GM12875 (cell line): ENCODE results near the gene FAM50B.

ENCODE experiments used
- H3K4me3 ChIP-seq: one replicate; pipeline ENCODE4 v1.5.1; 2011; ENCODE audit warnings: low read depth, low read length, control low read depth
- TF ChIP-seq, protein P1 (sequence below): IDR thresholded peaks from 2 replicates; pipeline ENCODE4 v1.5.1; 2011; ENCODE audit warnings: low read depth, mild to moderate bottlenecking, control low read depth, inconsistent platforms, low read length, moderate library complexity, borderline replicate concordance; ENCODE audit not compliant: insufficient read depth

Gene FAM50B

DNA sequence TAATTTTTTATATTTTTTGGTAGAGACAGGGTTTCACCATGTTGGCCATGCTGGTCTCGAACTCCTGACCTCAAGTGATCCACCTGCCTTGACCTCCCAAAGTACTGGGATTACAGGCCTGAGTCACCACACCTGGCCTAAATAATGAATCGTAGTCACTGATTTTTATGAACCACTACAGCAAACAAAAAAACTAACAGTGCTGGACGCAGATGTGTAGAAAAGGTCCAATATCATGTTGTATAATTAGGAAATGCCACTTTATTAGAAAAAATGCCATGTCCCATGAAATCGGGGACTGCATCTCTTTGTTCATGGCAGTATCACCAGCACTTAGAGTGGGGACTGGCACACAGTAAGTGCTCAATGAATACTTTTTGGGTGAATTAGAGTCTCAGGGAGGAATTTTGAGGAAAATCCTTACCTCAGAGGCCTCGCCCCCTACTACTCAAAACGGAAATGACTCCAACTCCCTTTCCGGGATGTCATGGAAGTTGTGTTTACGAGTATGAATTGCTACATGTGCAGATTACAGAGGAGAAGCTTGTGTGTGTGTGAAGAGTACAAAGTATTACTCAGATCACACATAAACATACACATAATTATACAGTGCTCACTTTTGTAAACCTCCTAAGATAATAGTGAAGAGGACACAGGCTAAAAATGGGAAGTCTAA lies 43.6 kb upstream of the FAM50B start:
- TF ChIP-seq, protein P1, sequence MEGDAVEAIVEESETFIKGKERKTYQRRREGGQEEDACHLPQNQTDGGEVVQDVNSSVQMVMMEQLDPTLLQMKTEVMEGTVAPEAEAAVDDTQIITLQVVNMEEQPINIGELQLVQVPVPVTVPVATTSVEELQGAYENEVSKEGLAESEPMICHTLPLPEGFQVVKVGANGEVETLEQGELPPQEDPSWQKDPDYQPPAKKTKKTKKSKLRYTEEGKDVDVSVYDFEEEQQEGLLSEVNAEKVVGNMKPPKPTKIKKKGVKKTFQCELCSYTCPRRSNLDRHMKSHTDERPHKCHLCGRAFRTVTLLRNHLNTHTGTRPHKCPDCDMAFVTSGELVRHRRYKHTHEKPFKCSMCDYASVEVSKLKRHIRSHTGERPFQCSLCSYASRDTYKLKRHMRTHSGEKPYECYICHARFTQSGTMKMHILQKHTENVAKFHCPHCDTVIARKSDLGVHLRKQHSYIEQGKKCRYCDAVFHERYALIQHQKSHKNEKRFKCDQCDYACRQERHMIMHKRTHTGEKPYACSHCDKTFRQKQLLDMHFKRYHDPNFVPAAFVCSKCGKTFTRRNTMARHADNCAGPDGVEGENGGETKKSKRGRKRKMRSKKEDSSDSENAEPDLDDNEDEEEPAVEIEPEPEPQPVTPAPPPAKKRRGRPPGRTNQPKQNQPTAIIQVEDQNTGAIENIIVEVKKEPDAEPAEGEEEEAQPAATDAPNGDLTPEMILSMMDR = no peak
- H3K4me3 ChIP-seq = no peak overlapping the region

DNA sequence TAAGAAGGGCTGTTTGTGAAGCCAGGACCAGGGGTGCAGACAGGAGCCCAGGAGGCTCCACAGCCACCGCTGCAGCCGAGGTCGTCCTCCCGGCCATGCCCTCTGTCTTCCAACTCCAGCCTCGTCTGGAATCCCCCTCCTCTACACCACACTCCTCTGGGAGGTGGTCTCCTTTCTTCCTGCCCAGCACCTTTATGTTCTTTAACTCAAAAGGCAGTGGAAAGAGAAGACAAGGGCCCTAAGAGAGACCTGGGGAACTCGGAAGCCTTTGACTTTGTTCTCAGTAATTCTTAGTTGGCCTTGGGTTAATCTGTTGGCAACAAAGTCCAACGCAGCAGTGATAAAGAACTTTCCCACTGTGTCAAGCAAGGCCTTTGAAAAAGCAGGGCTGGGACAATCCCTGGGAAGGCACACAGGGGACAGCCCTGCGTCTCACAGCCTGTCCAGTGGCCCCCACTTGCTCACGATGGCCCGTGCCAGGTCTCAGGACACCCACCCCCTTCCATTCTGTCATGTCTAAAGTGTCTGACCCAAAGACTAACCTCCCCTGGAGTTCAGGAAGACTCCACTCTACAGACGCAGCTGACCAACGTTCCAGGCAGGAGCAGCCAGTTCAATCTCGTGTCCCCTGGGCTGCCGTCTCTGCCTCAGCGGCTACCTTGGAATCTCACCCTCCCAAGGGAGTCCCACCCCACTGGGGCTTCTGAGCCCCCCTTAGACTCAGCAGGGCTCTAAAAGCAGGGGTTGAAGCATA lies 42.8 kb upstream of the FAM50B start:
- H3K4me3 ChIP-seq = no peak overlapping the region
- TF ChIP-seq, protein P1 = no peak

DNA sequence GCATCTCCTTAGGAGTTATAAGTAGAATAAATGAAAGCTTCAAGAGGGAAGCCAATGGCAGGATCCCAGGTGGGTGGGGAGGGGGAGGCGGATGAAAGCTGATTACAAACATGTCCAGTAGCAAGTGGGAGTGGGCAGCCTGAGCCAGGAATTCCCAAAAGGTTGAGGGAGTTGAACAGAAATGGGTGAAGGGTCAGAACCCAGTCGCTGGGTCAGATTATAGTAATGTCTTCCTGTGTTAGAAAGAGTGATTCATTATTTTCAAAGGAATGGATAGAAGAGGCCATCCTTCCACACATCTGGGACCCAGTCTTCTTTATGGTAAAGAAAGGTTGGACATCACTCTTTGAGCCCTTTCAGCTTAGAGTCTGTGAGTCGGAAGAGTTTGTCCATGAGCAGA lies 41.0 kb upstream of the FAM50B start:
- no peak overlapping the region for H3K4me3 ChIP-seq
- TF ChIP-seq, protein P1 = no peak

DNA sequence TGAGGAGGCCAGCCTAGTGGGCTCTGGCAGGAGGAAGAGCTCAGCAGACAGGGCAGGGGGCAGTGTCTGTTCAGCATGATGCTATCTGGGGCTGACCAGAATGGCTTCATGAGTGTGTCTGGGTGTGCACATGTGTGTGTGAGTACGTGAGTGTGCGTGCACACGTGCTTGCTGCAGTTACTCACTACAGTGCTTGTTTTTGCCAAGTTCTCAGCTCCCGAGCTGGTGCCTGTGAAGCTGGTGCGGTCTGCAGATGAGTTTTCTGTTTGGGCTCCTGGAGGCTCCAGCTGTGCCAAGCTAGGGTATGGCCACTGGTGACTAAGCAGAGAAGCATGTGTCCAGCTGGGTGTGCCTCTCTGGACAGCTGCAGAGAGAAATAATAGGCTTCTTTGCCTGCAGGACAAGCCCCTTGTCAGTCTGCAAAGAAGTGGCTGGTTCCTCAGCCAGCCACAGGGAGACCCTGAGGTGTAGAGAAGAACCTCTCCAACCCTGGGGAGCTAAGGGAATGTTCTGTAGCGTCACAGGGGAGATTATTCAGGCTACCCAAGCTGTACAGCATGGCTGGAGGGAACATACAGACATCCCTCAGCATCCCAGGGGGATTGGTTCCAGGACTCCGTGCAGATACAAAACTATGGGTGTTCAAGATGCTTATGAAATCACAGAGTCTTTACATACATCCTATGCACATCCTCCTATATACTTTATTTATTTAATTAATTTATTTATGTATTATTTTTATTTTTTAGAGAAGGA lies 40.2 kb upstream of the FAM50B start:
- TF ChIP-seq, protein P1 = no peak
- H3K4me3 ChIP-seq = no peak overlapping the region

DNA sequence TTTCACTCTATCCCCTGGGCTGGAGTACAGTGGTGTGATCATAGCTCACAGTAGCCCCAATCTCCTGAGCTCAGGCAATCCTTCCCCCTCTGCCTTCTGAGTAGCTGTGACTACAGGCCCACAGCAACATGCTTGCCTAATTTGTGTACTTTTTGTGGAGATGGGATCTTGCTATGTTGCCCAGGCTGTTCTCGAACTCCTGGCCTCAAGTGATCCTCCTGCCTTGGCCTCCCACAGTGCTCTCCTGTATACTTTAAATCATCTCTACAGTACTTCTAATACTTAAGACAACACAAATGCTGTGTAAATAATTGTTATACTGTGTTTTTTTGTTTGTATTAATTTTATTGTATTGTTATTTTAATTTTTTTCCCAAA lies 39.7 kb upstream of the FAM50B start:
- H3K4me3 ChIP-seq = no peak overlapping the region
- TF ChIP-seq, protein P1 = no peak

DNA sequence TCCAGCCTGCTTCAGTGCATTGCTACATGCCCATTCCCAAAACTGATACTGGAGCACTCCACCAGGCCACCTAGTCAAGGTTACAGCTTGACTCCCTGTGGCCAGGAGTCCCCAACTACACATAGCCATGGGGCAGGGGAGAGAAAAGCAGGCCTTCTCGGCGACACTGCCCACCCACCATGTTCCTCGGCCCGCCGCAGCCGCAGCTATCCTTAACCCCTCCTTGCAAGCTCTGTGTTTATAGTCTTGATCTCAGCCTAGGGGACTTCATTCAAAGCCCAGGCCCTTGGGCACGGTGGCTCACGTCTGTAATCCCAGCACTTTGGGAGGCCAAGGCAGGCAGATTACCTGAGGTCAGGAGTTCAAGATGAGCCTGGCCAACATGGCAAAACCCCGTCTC lies 39.2 kb upstream of the FAM50B start:
- H3K4me3 ChIP-seq = no peak overlapping the region
- TF ChIP-seq, protein P1 = no peak
